SK-N-SH (cell line): ENCODE results near the gene TMEM200B. TPM values are rescaled to one million over a fixed set of nuclear protein-coding genes. Genes with fewer than 3 reads are reported as not detected.

ENCODE experiments used
- CTCF ChIA-PET: fragments of 300-600, 350-600 bp; formaldehyde crosslinking; extraction: SDS; loops from one replicate; lab custom pipeline; 2021; lab: Yijun Ruan, JAX
- POLR2A ChIA-PET: fragments of 350-600 bp; sonication (Branson Sonifier 250); formaldehyde crosslinking; extraction: SDS; loops from one replicate; lab custom pipeline; 2020; ENCODE audit warnings: antibody characterized with exemption, inconsistent platforms; lab: Yijun Ruan, JAX
- DNase-seq: peaks from one replicate; pipeline ENCODE4 v3.0.0; 2012
- H2AFZ ChIP-seq: fragments of 200-600 bp; sonication (generic); 2 replicates; pipeline ENCODE4 v1.8.1; 2016; ENCODE audit warnings: antibody characterized with exemption, mild to moderate bottlenecking, low read depth
- H3F3A ChIP-seq: fragments of 200-600 bp; sonication (generic); replicated peaks from 2 replicates; pipeline ENCODE3; 2016; ENCODE audit warnings: antibody characterized with exemption, mild to moderate bottlenecking; ENCODE audit not compliant: insufficient read depth
- H3K27ac ChIP-seq, 2 experiments: fragments of 200-500 bp in 1 of 2; fragments of 200-600 bp in 1 of 2; sonication (Bioruptor generic) in 1 of 2; sonication (generic), shearing (Covaris generic) in 1 of 2; 2 replicates each; pipeline versions ENCODE4 v1.5.1 to v1.6.1; 2014 to 2016; ENCODE audit warnings: low read depth in 2 of 2, inconsistent platforms in 1 of 2, low read length in 1 of 2, mild to moderate bottlenecking in 1 of 2, mixed read lengths in 1 of 2
- H3K27me3 ChIP-seq: fragments of 200-600 bp; sonication (generic), shearing (Covaris generic); 2 replicates; pipeline ENCODE4 v1.6.1; 2016; ENCODE audit warnings: mixed run types; ENCODE audit not compliant: insufficient read depth
- H3K36me3 ChIP-seq, 2 experiments: fragments of 200-500 bp in 1 of 2; fragments of 200-600 bp in 1 of 2; sonication (Bioruptor generic) in 1 of 2; sonication (generic) in 1 of 2; replicated peaks in 1 of 2; 2 replicates each; pipeline versions ENCODE3 to v1.5.1; 2014 to 2016; ENCODE audit warnings: low read length in 1 of 2, mild to moderate bottlenecking in 1 of 2; ENCODE audit not compliant: insufficient read depth in 2 of 2, control insufficient read depth in 1 of 2
- H3K4me1 ChIP-seq, 2 experiments: fragments of 200-500 bp in 1 of 2; fragments of 200-600 bp in 1 of 2; sonication (Bioruptor generic) in 1 of 2; sonication (generic), shearing (Covaris generic) in 1 of 2; 2 replicates each; pipeline versions ENCODE4 v1.5.1 to v1.6.1; 2014 to 2016; ENCODE audit warnings: low read depth in 1 of 2, low read length in 1 of 2, mixed run types in 1 of 2; ENCODE audit not compliant: insufficient read depth in 2 of 2, control insufficient read depth in 1 of 2
- H3K4me2 ChIP-seq: fragments of 200-600 bp; sonication (generic), shearing (Covaris generic); 2 replicates; pipeline ENCODE4 v1.6.1; 2017; ENCODE audit warnings: mixed run types
- H3K4me3 ChIP-seq, 2 experiments: fragments of 200-500 bp in 1 of 2; fragments of 200-600 bp in 1 of 2; sonication (Bioruptor generic) in 1 of 2; sonication (generic), shearing (Covaris generic) in 1 of 2; 2 replicates each; pipeline versions ENCODE4 v1.5.1 to v1.8.1; 2014 to 2016; ENCODE audit warnings: low read depth in 2 of 2, inconsistent platforms in 1 of 2, low read length in 1 of 2, mild to moderate bottlenecking in 1 of 2, mixed read lengths in 1 of 2, moderate library complexity in 1 of 2
- H3K79me2 ChIP-seq: fragments of 200-600 bp; sonication (generic); 2 replicates; pipeline ENCODE4 v1.8.1; 2017; ENCODE audit warnings: mild to moderate bottlenecking; ENCODE audit not compliant: insufficient read depth
- H3K9ac ChIP-seq: fragments of 200-600 bp; sonication (generic); 2 replicates; pipeline ENCODE4 v1.6.1; 2017; ENCODE audit warnings: mixed run types
- H3K9me2 ChIP-seq: fragments of 200-600 bp; sonication (generic); 2 replicates; pipeline ENCODE4 v1.6.1; 2017; ENCODE audit warnings: mixed run types
- H3K9me3 ChIP-seq: fragments of 200-600 bp; sonication (generic); 2 replicates; pipeline ENCODE4 v1.6.1; 2017; ENCODE audit warnings: mixed run types, mild to moderate bottlenecking, moderate library complexity
- H4K20me1 ChIP-seq: fragments of 200-600 bp; sonication (generic); 2 replicates; pipeline ENCODE4 v1.6.1; 2017; ENCODE audit warnings: mild to moderate bottlenecking, mixed run types; ENCODE audit not compliant: insufficient read depth
- CHD2 ChIP-seq: fragments of 150-350 bp; IDR thresholded peaks from 2 replicates; pipeline ENCODE4 v1.6.1; 2018; ENCODE audit warnings: low read length; ENCODE audit not compliant: partially characterized antibody
- ELF1 ChIP-seq: IDR thresholded peaks from 2 replicates; pipeline ENCODE4 v1.4.0; 2012
- EZH2phosphoT487 ChIP-seq: fragments of 200-600 bp; sonication (generic); IDR thresholded peaks from 2 replicates; pipeline ENCODE4 v1.6.1; 2017; ENCODE audit warnings: low read depth, mixed run types, mild to moderate bottlenecking, antibody characterized with exemption, moderate library complexity, borderline replicate concordance
- FOXJ3 ChIP-seq: sonication (generic); formaldehyde crosslinking; IDR thresholded peaks from 2 replicates; pipeline ENCODE4 v1.5.1; 2020; ENCODE audit warnings: mild to moderate bottlenecking, missing genetic modification reagents
- JUND ChIP-seq: IDR thresholded peaks from 2 replicates; pipeline ENCODE4 v1.4.0; 2012
- MEF2A ChIP-seq: IDR thresholded peaks from 2 replicates; pipeline ENCODE4 v1.4.0; 2012; ENCODE audit warnings: low read depth, borderline replicate concordance
- POLR2AphosphoS5 ChIP-seq: IDR thresholded peaks from 2 replicates; pipeline ENCODE4 v1.6.1; 2012; ENCODE audit warnings: low read depth, low read length
- RAD21 ChIP-seq: IDR thresholded peaks from 2 replicates; pipeline ENCODE4 v1.6.1; 2012; ENCODE audit warnings: mild to moderate bottlenecking, low read length
- RCOR1 ChIP-seq: fragments of 150-350 bp; IDR thresholded peaks from 2 replicates; pipeline ENCODE4 v1.6.1; 2017; ENCODE audit warnings: antibody characterized with exemption, low read length
- RFX5 ChIP-seq: IDR thresholded peaks from 2 replicates; pipeline ENCODE4 v1.6.1; 2012; ENCODE audit warnings: mild to moderate bottlenecking, improper control_type of control experiment, low read length
- RXRA ChIP-seq: IDR thresholded peaks from 2 replicates; pipeline ENCODE4 v1.4.0; 2012; ENCODE audit warnings: low read depth, mild to moderate bottlenecking, borderline replicate concordance
- SMC3 ChIP-seq: IDR thresholded peaks from 2 replicates; pipeline ENCODE4 v1.6.1; 2012; ENCODE audit warnings: low read depth, low read length, improper control_type of control experiment
- TAF1 ChIP-seq: IDR thresholded peaks from 2 replicates; pipeline ENCODE4 v1.6.1; 2012; ENCODE audit warnings: low read depth, mild to moderate bottlenecking, low read length, moderate library complexity, borderline replicate concordance
- TEAD4 ChIP-seq: IDR thresholded peaks from 2 replicates; pipeline ENCODE4 v1.4.0; 2012; ENCODE audit warnings: mild to moderate bottlenecking, borderline replicate concordance; ENCODE audit not compliant: insufficient read depth
- WGBS: methylation state at CpG from one replicate; pipeline ENCODE4 v1.1.6; 2017; ENCODE audit warnings: low lambda C conversion rate; 5-methylcytosine and 5-hydroxymethylcytosine counted together
- polyA plus RNA-seq, 3 experiments: library from polyadenylated mRNA; depleted of rRNA; stranded (reverse); fragments of >200 nt; gene quantifications; 2 replicates each; pipeline ENCODE4 v1.2.3, GENCODE V29; 2012
- TF ChIP-seq, protein P1 (sequence below): fragments of 200-600 bp; sonication (generic); IDR thresholded peaks from 2 replicates; pipeline ENCODE4 v1.6.1; 2017; ENCODE audit warnings: antibody characterized with exemption, mild to moderate bottlenecking, moderate library complexity
- TF ChIP-seq, protein P2 (sequence below): IDR thresholded peaks from 2 replicates; pipeline ENCODE4; 2012
- TF ChIP-seq, protein P3 (sequence below): fragments of 150-350 bp; IDR thresholded peaks from 2 replicates; pipeline ENCODE4 v1.6.1; 2016; ENCODE audit warnings: mild to moderate bottlenecking, low read depth, low read length
- TF ChIP-seq, protein P4 (sequence below): IDR thresholded peaks from 2 replicates; pipeline ENCODE4 v1.4.0; 2012; ENCODE audit warnings: low read depth, borderline replicate concordance

Gene TMEM200B
- polyA plus RNA-seq, 1 of the 3 experiments (the other 2 are of a cell fraction) = 1.5 TPM

DNA sequence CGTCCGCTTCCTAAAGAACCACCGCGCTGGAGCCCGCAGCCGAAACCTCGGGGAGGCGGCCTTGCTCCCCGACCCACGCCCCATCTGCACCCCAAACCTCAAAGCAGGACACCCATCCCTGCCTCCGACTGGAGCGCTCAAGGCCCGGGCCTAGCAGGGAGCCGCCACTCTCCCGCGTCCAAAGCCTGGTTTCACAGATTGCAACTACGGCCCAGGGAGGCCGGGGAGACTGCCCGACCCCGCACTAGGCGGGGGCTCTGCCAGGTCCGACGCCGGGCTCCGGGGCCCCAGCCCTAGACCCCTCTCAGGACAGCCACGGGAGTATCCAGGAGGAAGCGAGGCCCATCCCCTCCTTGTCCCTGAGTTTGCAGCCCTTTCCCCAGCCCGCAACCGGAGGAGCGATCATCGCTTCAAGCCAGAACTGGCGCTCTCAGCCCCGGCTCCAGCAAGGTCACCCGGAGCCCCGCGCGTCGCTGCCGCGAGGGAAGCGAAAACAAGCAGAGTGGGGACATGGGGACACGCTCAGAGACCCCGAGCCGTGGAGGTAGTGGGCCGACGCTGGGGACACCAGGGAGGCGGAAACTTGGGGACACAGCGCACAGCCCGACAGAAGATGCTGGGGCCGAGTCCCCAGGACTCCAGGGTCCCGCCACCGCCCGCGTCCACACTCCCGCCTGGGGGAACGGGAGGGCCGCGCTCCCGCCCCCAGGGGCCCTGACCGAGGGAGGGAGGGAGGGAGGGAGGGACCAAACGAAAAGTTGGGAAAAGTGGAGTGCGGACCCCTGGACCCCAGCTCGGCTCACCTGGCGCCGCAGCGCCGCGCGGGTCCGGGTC is 433 bp downstream of the TMEM200B start:
- H3K4me1 ChIP-seq = peaks cover 0 to 9% of the 10 kb centered on the region in 2 experiments; a peak in 1 of 4 replicates
- no peaks in the 10 kb centered on the region for H3K9me3 ChIP-seq
- peaks cover 3% of the 10 kb centered on the region for H3F3A ChIP-seq
- H3K9ac ChIP-seq = no peak overlapping the region
- no peaks in the 10 kb centered on the region for H3K9me2 ChIP-seq
- no peaks in the 10 kb centered on the region for H3K79me2 ChIP-seq
- POLR2A ChIA-PET = interaction anchor here (2.1 to 2.4 kb wide), 1 partner anchor 58 kb away, joined by 7 to 11 read pairs; the partner anchor contains the start of gene SRSF4
- WGBS = 70% methylated on average over 25 of the region's 70 CpGs
- H3K4me3 ChIP-seq = peak overlapping the region; percentile 19 to 69; a peak in 3 of 4 replicates
- TF ChIP-seq JUND (no peak), RXRA (no peak), RCOR1 (no peak), EZH2phosphoT487 (no peak), RFX5 (no peak), MEF2A (no peak), RAD21 (no peak), FOXJ3 (no peak), ELF1 (no peak), TEAD4 (no peak), TAF1 (no peak), POLR2AphosphoS5 (no peak), CHD2 (no peak), SMC3 (no peak)
- TF ChIP-seq, protein P1, sequence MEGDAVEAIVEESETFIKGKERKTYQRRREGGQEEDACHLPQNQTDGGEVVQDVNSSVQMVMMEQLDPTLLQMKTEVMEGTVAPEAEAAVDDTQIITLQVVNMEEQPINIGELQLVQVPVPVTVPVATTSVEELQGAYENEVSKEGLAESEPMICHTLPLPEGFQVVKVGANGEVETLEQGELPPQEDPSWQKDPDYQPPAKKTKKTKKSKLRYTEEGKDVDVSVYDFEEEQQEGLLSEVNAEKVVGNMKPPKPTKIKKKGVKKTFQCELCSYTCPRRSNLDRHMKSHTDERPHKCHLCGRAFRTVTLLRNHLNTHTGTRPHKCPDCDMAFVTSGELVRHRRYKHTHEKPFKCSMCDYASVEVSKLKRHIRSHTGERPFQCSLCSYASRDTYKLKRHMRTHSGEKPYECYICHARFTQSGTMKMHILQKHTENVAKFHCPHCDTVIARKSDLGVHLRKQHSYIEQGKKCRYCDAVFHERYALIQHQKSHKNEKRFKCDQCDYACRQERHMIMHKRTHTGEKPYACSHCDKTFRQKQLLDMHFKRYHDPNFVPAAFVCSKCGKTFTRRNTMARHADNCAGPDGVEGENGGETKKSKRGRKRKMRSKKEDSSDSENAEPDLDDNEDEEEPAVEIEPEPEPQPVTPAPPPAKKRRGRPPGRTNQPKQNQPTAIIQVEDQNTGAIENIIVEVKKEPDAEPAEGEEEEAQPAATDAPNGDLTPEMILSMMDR = no peak
- TF ChIP-seq, protein P2, sequence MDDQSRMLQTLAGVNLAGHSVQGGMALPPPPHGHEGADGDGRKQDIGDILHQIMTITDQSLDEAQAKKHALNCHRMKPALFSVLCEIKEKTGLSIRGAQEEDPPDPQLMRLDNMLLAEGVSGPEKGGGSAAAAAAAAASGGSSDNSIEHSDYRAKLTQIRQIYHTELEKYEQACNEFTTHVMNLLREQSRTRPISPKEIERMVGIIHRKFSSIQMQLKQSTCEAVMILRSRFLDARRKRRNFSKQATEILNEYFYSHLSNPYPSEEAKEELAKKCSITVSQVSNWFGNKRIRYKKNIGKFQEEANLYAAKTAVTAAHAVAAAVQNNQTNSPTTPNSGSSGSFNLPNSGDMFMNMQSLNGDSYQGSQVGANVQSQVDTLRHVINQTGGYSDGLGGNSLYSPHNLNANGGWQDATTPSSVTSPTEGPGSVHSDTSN = no peak
- TF ChIP-seq, protein P3, sequence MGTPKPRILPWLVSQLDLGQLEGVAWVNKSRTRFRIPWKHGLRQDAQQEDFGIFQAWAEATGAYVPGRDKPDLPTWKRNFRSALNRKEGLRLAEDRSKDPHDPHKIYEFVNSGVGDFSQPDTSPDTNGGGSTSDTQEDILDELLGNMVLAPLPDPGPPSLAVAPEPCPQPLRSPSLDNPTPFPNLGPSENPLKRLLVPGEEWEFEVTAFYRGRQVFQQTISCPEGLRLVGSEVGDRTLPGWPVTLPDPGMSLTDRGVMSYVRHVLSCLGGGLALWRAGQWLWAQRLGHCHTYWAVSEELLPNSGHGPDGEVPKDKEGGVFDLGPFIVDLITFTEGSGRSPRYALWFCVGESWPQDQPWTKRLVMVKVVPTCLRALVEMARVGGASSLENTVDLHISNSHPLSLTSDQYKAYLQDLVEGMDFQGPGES = no peak
- TF ChIP-seq, protein P4, sequence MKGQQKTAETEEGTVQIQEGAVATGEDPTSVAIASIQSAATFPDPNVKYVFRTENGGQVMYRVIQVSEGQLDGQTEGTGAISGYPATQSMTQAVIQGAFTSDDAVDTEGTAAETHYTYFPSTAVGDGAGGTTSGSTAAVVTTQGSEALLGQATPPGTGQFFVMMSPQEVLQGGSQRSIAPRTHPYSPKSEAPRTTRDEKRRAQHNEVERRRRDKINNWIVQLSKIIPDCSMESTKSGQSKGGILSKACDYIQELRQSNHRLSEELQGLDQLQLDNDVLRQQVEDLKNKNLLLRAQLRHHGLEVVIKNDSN = no peak
- no peak overlapping the region for H3K27ac ChIP-seq
- H3K36me3 ChIP-seq = no peaks in the 10 kb centered on the region
- H4K20me1 ChIP-seq = no peaks in the 10 kb centered on the region
- H2AFZ ChIP-seq = no peak overlapping the region
- DNase-seq = peak; percentile 65
- H3K4me2 ChIP-seq = peak overlapping the region; percentile 67
- CTCF ChIA-PET = interaction anchor here (0.7 to 3.3 kb wide), 11 partner anchors 11 to 246 kb away, joined by 3 to 15 read pairs (median 4); partner anchors contain the start of genes EPB41 and SRSF4
- no peaks in the 10 kb centered on the region for H3K27me3 ChIP-seq
